ENCODE results near the gene KCNG2.

Gene KCNG2

DNA sequence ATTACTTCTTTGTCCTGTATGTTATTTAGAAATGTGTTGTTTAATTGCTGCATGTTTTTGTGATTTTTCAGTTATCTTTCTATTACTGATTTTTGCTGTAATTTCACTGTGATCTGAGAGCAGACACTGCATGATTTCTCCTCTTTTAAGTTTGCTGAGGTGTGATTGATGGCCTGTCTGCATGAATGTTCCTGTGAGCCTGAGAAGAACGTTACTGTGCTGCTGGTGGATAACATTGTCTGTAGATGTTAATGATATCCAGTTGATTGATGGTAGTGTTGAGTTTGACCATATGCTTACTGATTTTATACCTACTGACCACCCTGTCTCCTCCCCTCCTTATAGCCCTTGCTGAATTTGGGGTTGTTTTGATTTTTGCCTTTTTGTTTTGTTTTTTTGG lies 37.4 kb upstream of the KCNG2 start:
- no peak overlapping the region for H3K4me3 ChIP-seq (ENCODE audit: control insufficient read depth, low read depth, low read length)
- no peak for DNase-seq (ENCODE audit: low read depth)
- TF ChIP-seq CTCF (conservative IDR thresholded peaks at IDR 0.05; ENCODE audit: control insufficient read depth, insufficient read depth, low read depth, low read length) = no peak

DNA sequence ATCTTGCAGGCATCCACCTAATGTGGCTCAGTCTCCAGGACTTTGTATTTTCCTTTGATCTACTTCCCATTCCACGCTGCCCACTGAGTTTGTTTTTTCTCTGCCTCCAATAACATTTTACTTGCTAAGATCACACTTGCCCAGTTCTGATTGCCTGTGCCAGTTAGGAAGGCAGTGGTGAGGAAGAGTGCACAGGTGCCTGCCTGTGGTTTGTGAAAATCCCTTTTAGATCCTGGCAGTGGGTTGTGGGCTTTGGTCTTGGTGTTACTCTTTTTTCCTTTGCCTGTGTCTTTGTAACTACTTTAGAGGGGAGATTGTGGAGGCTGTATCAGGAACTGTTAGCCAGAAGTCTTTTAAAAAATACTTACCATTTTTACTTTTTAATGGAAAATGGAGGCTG lies 36.9 kb upstream of the KCNG2 start:
- H3K4me3 ChIP-seq (ENCODE audit: control insufficient read depth, low read depth, low read length) = no peak overlapping the region
- no peak for TF ChIP-seq CTCF (conservative IDR thresholded peaks at IDR 0.05; ENCODE audit: control insufficient read depth, insufficient read depth, low read depth, low read length)
- no peak for DNase-seq (ENCODE audit: low read depth)

GRCh38 chr18:79763407-79763806 lies 34.3 kb upstream of the KCNG2 start:
- no peak overlapping the region for H3K4me3 ChIP-seq (ENCODE audit: control insufficient read depth, low read depth, low read length)
- no peak for DNase-seq (ENCODE audit: low read depth)
- TF ChIP-seq CTCF (conservative IDR thresholded peaks at IDR 0.05; ENCODE audit: control insufficient read depth, insufficient read depth, low read depth, low read length) = no peak

DNA sequence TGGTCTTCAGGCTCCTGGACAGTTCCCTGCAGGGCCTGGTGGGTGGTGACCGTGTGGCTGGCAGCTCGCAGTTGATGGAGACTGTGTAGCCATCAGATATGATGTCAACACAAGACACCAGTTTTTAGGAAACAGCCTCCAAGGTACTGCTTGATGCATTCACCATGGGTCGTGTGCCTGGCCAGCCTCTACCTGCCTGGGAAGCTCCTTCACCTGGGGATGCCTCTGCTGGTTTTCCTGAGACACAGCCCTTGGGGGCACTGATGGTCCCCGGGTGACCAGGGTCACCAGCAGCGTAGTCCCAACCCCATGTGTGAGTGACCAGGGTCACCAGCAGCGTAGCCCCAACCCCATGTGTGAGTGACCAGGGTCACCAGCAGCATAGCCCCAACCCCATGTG lies 33.6 kb upstream of the KCNG2 start:
- no peak overlapping the region for H3K4me3 ChIP-seq (ENCODE audit: control insufficient read depth, low read depth, low read length)
- DNase-seq (ENCODE audit: low read depth) = no peak
- TF ChIP-seq CTCF (conservative IDR thresholded peaks at IDR 0.05; ENCODE audit: control insufficient read depth, insufficient read depth, low read depth, low read length) = no peak

DNA sequence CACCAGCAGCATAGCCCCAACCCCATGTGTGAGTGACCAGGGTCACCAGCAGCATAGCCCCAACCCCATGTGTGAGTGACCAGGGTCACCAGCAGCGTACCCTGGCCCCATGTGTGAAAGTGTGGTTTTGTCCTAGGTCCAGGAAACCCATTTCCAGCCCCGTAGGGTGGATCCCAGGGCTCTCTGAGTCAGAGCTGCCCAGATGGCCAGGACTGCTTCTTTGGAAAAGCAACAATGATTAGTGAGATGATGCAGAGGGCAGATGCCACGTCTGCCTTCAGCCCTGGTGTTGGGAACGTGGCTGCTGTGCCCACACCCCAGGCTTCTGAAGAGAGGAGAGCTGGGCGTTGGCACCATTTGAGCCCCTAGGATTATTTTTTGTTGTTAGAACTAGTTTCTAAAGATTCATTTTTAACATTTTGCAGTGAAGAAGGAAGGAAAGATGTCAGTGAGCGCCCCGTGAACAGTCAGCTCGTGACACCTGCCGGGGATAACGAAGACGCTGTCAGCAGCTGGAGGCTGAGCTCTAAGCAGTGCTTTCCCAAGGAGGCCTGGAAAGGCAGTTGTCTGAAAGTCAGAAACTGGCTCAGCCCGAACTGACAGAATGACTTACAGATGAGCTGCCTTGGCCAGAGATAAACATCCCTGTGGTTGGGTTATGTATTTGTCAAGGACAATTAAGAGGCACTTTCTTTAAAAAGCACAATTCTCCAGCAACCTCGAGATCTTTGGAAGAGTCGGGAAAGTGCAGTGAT lies 32.1 kb upstream of the KCNG2 start:
- peak; percentile 82 for DNase-seq (ENCODE audit: low read depth)
- no peak overlapping the region for H3K4me3 ChIP-seq (ENCODE audit: control insufficient read depth, low read depth, low read length)
- no peak for TF ChIP-seq CTCF (conservative IDR thresholded peaks at IDR 0.05; ENCODE audit: control insufficient read depth, insufficient read depth, low read depth, low read length)

DNA sequence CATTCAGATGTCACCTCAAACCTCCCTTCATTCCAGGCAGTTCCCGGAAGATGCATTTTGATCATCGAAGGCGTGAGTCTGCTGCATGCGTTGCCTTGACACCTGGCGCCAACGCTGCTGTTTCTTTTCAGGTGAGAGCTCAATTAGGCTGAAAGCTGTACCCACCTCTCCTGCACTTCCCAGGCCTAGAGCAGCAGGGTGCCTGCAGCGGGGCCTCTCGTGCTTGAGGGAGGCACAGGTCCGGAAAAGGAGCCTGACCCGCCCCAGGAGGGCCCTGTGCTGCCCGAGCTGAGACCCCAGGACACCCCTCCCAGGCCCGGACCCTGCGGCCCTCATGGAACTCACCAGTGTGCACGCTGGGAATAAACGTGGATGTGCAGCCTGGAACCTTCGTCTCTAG lies 31.4 kb upstream of the KCNG2 start:
- no peak for TF ChIP-seq CTCF (conservative IDR thresholded peaks at IDR 0.05; ENCODE audit: control insufficient read depth, insufficient read depth, low read depth, low read length)
- no peak for DNase-seq (ENCODE audit: low read depth)
- no peak overlapping the region for H3K4me3 ChIP-seq (ENCODE audit: control insufficient read depth, low read depth, low read length)

DNA sequence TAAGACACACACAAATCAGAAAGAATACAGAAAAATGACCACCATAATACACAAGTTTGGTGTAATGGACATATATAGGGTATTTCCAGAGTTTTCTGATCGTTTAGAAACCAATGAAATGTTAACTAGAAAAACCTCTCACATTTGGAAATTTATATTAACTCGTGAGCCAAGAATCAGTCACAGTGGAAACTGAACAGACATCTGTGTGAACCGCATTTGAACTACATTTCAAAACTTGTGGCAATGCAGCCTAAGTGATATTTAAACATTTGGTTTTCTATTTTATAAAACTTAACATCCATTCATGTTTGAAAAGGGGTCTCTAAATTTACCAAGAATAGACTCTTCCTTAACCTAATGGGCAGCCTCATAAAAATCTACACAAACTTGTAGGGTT lies 29.0 kb upstream of the KCNG2 start:
- DNase-seq (ENCODE audit: low read depth) = peak; percentile 12
- no peak for TF ChIP-seq CTCF (conservative IDR thresholded peaks at IDR 0.05; ENCODE audit: control insufficient read depth, insufficient read depth, low read depth, low read length)
- H3K4me3 ChIP-seq (ENCODE audit: control insufficient read depth, low read depth, low read length) = no peak overlapping the region

All from fibroblast of mammary gland (primary cell).